ENCODE data around the gene CYP21A2. TPM values are rescaled to one million over a fixed set of nuclear protein-coding genes. Genes with fewer than 3 reads are reported as not detected.

Gene CYP21A2
- total and polyA plus RNA-seq, 2 experiments from 2014 or later: not detected

GRCh38 chr6:32086661-32087573 lies 48.7 kb downstream of the CYP21A2 start:
- Histone ChIP-seq H3K4me1 (ENCODE audit: insufficient read depth) (peaks cover 35% of the 10 kb centered on the region), H3K9me2 (ENCODE audit: insufficient read depth) (no peaks in the 10 kb centered on the region), H3K4me3 (no peak overlapping the region), H3K36me3 (ENCODE audit: low read depth) (no peaks in the 10 kb centered on the region), H2AFZ (no peak overlapping the region), H3K79me2 (ENCODE audit: insufficient read depth) (no peaks in the 10 kb centered on the region), H3K27me3 (replicated peaks; ENCODE audit: insufficient read depth) (0 out of 2 replicates have a peak, but pooled peaks cover 14% of the 10 kb centered on the region), H3K4me2 (ENCODE audit: unreplicated experiment) (peak overlapping the region; percentile 67), H3F3A (ENCODE audit: insufficient read depth) (peaks cover 23% of the 10 kb centered on the region), H3K27ac (no peak overlapping the region), H3K9ac (no peak overlapping the region), H3K9me3 (ENCODE audit: low read depth) (no peaks in the 10 kb centered on the region), H4K20me1 (ENCODE audit: insufficient read depth) (no peaks in the 10 kb centered on the region)
- no peak for TF ChIP-seq EZH2 (IDR thresholded peaks at IDR 0.05; ENCODE audit: insufficient read depth, poor library complexity, severe bottlenecking)
- TF ChIP-seq EZH2phosphoT487 (IDR thresholded peaks at IDR 0.05; ENCODE audit: insufficient read depth, low read depth): 0 out of 2 replicates have a peak, but pooled peaks have one; percentile 65
- in situ Hi-C loops (cut with MboI): no loop called here
- DNase-seq: peak; percentile 91
- 74 to 82% methylated on average over 37 to 45 of the region's 45 CpGs for WGBS, 2 experiments (ENCODE audit: low coverage in 1 of 2, low lambda C conversion rate in 2 of 2, missing lambda C conversion rate in 2 of 2)

GRCh38 chr6:32087574-32088486 lies 49.6 kb downstream of the CYP21A2 start:
- in situ Hi-C loops (cut with MboI): no loop called here
- Histone ChIP-seq H2AFZ (no peak overlapping the region), H3K4me3 (no peak overlapping the region), H3K4me2 (ENCODE audit: unreplicated experiment) (no peak overlapping the region), H4K20me1 (ENCODE audit: insufficient read depth) (no peaks in the 10 kb centered on the region), H3K27ac (no peak overlapping the region), H3K27me3 (replicated peaks; ENCODE audit: insufficient read depth) (0 out of 2 replicates have a peak, but pooled peaks cover 14% of the 10 kb centered on the region), H3K9ac (no peak overlapping the region), H3K79me2 (ENCODE audit: insufficient read depth) (no peaks in the 10 kb centered on the region), H3K9me3 (ENCODE audit: low read depth) (no peaks in the 10 kb centered on the region), H3K4me1 (ENCODE audit: insufficient read depth) (peaks cover 35% of the 10 kb centered on the region), H3F3A (ENCODE audit: insufficient read depth) (peaks cover 23% of the 10 kb centered on the region), H3K9me2 (ENCODE audit: insufficient read depth) (no peaks in the 10 kb centered on the region), H3K36me3 (ENCODE audit: low read depth) (no peaks in the 10 kb centered on the region)
- no peak for DNase-seq
- 75 to 78% methylated on average over 19 to 47 of the region's 50 CpGs for WGBS, 2 experiments (ENCODE audit: low coverage in 1 of 2, low lambda C conversion rate in 2 of 2, missing lambda C conversion rate in 2 of 2)
- TF ChIP-seq EZH2phosphoT487 (IDR thresholded peaks at IDR 0.05; ENCODE audit: insufficient read depth, low read depth) (no peak), EZH2 (IDR thresholded peaks at IDR 0.05; ENCODE audit: insufficient read depth, poor library complexity, severe bottlenecking) (no peak)

GRCh38 chr6:32088487-32089049 lies 50.4 kb downstream of the CYP21A2 start:
- no peaks in the 10 kb centered on the region for H3K9me2 ChIP-seq (ENCODE audit: insufficient read depth)
- no peak overlapping the region for H3K9ac ChIP-seq
- 0 out of 2 replicates have a peak, but pooled peaks cover 14% of the 10 kb centered on the region for H3K27me3 ChIP-seq (replicated peaks; ENCODE audit: insufficient read depth)
- WGBS, 2 experiments (ENCODE audit: low coverage in 1 of 2, low lambda C conversion rate in 2 of 2, missing lambda C conversion rate in 2 of 2): 95 to 96% methylated on average over 14 of the region's 14 CpGs
- TF ChIP-seq EZH2phosphoT487 (IDR thresholded peaks at IDR 0.05; ENCODE audit: insufficient read depth, low read depth) (no peak), EZH2 (IDR thresholded peaks at IDR 0.05; ENCODE audit: insufficient read depth, poor library complexity, severe bottlenecking) (no peak)
- H3K4me1 ChIP-seq (ENCODE audit: insufficient read depth): peaks cover 36% of the 10 kb centered on the region
- H3K79me2 ChIP-seq (ENCODE audit: insufficient read depth): no peaks in the 10 kb centered on the region
- no peaks in the 10 kb centered on the region for H3K9me3 ChIP-seq (ENCODE audit: low read depth)
- H2AFZ ChIP-seq: no peak overlapping the region
- no peak for DNase-seq
- no peaks in the 10 kb centered on the region for H3K36me3 ChIP-seq (ENCODE audit: low read depth)
- H3K27ac ChIP-seq: no peak overlapping the region
- peaks cover 26% of the 10 kb centered on the region for H3F3A ChIP-seq (ENCODE audit: insufficient read depth)
- H3K4me2 ChIP-seq (ENCODE audit: unreplicated experiment): no peak overlapping the region
- in situ Hi-C loops (cut with MboI): no loop called here
- H4K20me1 ChIP-seq (ENCODE audit: insufficient read depth): no peaks in the 10 kb centered on the region
- no peak overlapping the region for H3K4me3 ChIP-seq

All from GM23248 (cell line).